Measurements from ENCODE around the gene P4HB.

Gene P4HB

GRCh38 chr17:81821147-81821546, 39.2 kb downstream of the P4HB start:
- Histone ChIP-seq H3K36me3 (ENCODE audit: control insufficient read depth in 2 of 2, insufficient read depth in 2 of 2, low read length in 2 of 2) (no peaks in the 10 kb centered on the region), H3K27ac (ENCODE audit: low read depth in 2 of 2, low read length in 2 of 2) (peak overlapping the region; percentile 96 to 97), H3K4me3 (ENCODE audit: low read length in 2 of 2) (peak overlapping the region in 1 of 2 donors; percentile 17), H3K4me1 (ENCODE audit: control insufficient read depth in 2 of 2, insufficient read depth in 2 of 2, low read length in 2 of 2) (peaks cover 23 to 26% of the 10 kb centered on the region in 2 donors), H3K9me3 (ENCODE audit: control insufficient read depth in 2 of 2, low read length in 2 of 2) (no peaks in the 10 kb centered on the region), H3K9ac (ENCODE audit: low read depth in 1 of 2, low read length in 2 of 2) (peak overlapping the region; percentile 60 to 69), H3K27me3 (ENCODE audit: control insufficient read depth in 2 of 2, insufficient read depth in 2 of 2, low read length in 2 of 2) (no peaks in the 10 kb centered on the region)

DNA sequence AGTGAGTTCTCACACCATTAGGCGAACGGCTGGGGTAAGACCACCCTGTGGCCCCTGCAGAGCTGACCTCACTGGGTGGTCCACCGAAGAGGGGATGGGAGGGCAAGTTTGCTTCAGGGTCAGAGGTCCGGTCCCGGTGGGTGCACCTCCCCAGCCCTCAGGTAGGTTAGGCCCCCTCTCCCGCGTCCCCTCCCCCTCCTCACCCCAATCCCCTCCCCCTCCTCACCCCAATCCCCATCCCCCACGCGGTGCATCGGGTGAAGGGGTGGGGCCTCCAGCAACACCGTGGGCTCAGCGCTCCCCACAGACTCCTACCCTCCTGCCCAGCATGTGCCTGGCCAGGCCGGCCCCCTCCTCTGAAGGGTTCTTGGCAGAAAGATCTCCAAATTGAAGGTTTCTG, 40.6 kb downstream of the P4HB start:
- no peaks in the 10 kb centered on the region for H3K27me3 ChIP-seq (ENCODE audit: control insufficient read depth in 2 of 2, insufficient read depth in 2 of 2, low read length in 2 of 2)
- no peak overlapping the region for H3K9ac ChIP-seq (ENCODE audit: low read depth in 1 of 2, low read length in 2 of 2)
- H3K36me3 ChIP-seq (ENCODE audit: control insufficient read depth in 2 of 2, insufficient read depth in 2 of 2, low read length in 2 of 2), result no peaks in the 10 kb centered on the region
- no peak overlapping the region for H3K27ac ChIP-seq (ENCODE audit: low read depth in 2 of 2, low read length in 2 of 2)
- no peak overlapping the region for H3K4me3 ChIP-seq (ENCODE audit: low read length in 2 of 2)
- H3K4me1 ChIP-seq (ENCODE audit: control insufficient read depth in 2 of 2, insufficient read depth in 2 of 2, low read length in 2 of 2), result peaks cover 23 to 26% of the 10 kb centered on the region in 2 donors
- H3K9me3 ChIP-seq (ENCODE audit: control insufficient read depth in 2 of 2, low read length in 2 of 2), result no peaks in the 10 kb centered on the region

- Histone ChIP-seq H3K27me3 (ENCODE audit: control insufficient read depth in 2 of 2, insufficient read depth in 2 of 2, low read length in 2 of 2) (no peaks in the 10 kb centered on the region), H3K9ac (ENCODE audit: low read depth in 1 of 2, low read length in 2 of 2) (no peak overlapping the region), H3K36me3 (ENCODE audit: control insufficient read depth in 2 of 2, insufficient read depth in 2 of 2, low read length in 2 of 2) (no peaks in the 10 kb centered on the region), H3K4me1 (ENCODE audit: control insufficient read depth in 2 of 2, insufficient read depth in 2 of 2, low read length in 2 of 2) (peaks cover 23 to 26% of the 10 kb centered on the region in 2 donors), H3K27ac (ENCODE audit: low read depth in 2 of 2, low read length in 2 of 2) (no peak overlapping the region), H3K4me3 (ENCODE audit: low read length in 2 of 2) (no peak overlapping the region), H3K9me3 (ENCODE audit: control insufficient read depth in 2 of 2, low read length in 2 of 2) (no peaks in the 10 kb centered on the region)
Measured at GRCh38 chr17:81817758-81818147, 42.6 kb downstream of the P4HB start.

DNA sequence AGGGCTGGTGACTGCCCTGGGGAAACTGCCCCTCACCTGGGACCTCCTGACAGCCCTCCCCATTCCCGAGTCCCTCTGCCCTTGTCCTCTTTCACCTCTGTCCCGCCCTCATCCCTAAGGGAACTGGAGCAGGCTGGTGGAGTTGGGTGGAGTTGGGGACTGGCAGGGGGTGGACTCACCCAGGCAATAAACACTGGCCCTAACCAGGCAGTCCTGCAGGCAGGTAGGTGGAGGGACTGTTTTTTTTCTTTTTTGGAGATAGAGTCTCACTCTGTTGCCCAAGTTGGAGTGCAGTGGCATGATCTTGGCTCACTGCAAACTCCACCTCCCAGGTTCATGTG, 44.7 kb downstream of the P4HB start:
- H3K27ac ChIP-seq (ENCODE audit: low read depth in 2 of 2, low read length in 2 of 2), result no peak overlapping the region
- H3K9ac ChIP-seq (ENCODE audit: low read depth in 1 of 2, low read length in 2 of 2), result peak overlapping the region in 1 of 2 donors; percentile 65
- H3K4me3 ChIP-seq (ENCODE audit: low read length in 2 of 2), result no peak overlapping the region
- no peaks in the 10 kb centered on the region for H3K27me3 ChIP-seq (ENCODE audit: control insufficient read depth in 2 of 2, insufficient read depth in 2 of 2, low read length in 2 of 2)
- H3K4me1 ChIP-seq (ENCODE audit: control insufficient read depth in 2 of 2, insufficient read depth in 2 of 2, low read length in 2 of 2), result peaks cover 7 to 8% of the 10 kb centered on the region in 2 donors
- no peaks in the 10 kb centered on the region for H3K36me3 ChIP-seq (ENCODE audit: control insufficient read depth in 2 of 2, insufficient read depth in 2 of 2, low read length in 2 of 2)
- no peaks in the 10 kb centered on the region for H3K9me3 ChIP-seq (ENCODE audit: control insufficient read depth in 2 of 2, low read length in 2 of 2)

DNA sequence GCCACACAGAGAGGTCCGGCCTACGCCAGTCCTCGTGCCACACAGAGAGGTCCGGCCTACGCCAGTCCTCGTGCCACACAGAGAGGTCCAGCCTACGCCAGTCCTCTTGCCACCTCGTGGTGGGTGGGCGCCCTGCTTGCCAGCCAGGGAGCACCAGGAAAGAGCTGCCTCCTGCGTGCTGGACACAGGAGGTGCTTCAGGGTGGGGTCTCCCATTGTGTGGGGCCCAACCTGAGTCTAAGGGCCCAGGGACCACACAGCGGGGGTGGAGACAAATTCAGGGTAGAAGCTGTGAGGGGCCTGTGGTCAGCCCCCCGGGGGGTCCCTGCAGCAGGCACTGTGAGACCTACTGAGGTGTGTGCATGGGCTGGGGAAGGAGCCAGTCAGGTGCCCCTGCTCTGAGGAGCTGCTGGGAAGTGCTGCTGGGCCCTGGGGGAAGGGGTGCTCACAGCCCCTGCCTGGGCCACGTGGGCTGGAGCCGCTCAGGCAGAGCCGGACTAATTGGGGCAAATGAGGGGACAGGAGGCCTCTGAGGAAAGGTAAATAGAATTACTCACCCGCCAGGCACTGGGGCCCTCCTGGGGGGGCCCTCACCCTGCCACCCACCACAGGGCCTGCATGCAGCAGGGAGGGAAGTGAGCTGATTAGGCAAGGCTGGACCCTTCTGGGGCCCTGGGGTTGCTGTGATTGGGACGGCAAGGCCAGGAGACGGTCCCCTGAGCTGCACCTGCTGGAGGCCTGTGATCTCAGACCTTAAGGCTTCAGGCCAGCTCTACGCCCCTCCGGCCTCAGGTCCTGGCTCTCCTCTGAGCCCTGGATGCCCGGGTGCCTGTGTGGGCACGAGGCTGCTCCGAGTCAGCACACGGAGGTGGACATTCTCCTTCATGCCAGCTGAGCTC, 45.3 kb downstream of the P4HB start:
- H3K4me3 ChIP-seq (ENCODE audit: low read length in 2 of 2), result no peak overlapping the region
- H3K36me3 ChIP-seq (ENCODE audit: control insufficient read depth in 2 of 2, insufficient read depth in 2 of 2, low read length in 2 of 2), result no peaks in the 10 kb centered on the region
- no peak overlapping the region for H3K27ac ChIP-seq (ENCODE audit: low read depth in 2 of 2, low read length in 2 of 2)
- no peaks in the 10 kb centered on the region for H3K9me3 ChIP-seq (ENCODE audit: control insufficient read depth in 2 of 2, low read length in 2 of 2)
- H3K4me1 ChIP-seq (ENCODE audit: control insufficient read depth in 2 of 2, insufficient read depth in 2 of 2, low read length in 2 of 2), result peaks cover 7 to 8% of the 10 kb centered on the region in 2 donors
- H3K9ac ChIP-seq (ENCODE audit: low read depth in 1 of 2, low read length in 2 of 2), result peak overlapping the region in 1 of 2 donors; percentile 65
- peaks cover 0 to 4% of the 10 kb centered on the region in 2 donors for H3K27me3 ChIP-seq (ENCODE audit: control insufficient read depth in 2 of 2, insufficient read depth in 2 of 2, low read length in 2 of 2)

DNA sequence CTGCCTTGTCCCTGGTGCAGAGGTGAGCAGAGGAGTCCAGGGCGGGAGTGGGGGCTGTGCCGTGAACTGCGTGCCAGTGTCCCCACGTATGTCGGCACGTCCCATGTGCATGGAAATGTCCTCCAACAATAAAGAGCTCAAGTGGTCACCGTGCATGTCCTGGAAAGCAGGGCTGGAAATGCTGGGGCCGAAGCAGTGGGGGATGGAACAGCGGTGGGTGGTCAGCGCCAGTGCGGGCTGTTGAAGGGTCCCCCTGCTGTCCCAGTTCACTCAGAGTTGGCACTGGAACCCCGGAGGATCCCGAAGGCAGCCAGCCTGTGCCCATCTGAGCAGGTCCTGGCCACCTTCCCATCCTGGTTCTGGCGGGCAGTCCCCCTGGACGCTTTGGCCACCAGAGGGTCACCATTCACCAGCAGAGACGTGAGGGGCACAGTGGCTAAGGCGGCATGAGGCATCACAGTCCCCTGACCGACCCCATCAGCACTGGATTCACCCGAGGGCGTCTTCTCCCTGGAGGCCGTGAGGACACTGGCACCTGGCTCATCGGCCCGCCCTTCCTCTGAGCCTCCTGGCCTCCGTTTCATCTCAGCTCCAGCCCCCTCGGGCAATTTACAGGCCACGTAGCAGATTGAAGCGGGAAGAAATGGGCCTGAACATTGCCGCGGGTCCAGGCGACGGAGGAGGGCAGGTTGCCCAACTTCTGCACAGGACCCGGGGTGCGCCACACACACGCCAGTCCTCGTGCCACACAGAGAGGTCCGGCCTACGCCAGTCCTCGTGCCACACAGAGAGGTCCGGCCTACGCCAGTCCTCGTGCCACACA, 46.3 kb downstream of the P4HB start:
- H3K4me3 ChIP-seq (ENCODE audit: low read length in 2 of 2), result no peak overlapping the region
- H3K36me3 ChIP-seq (ENCODE audit: control insufficient read depth in 2 of 2, insufficient read depth in 2 of 2, low read length in 2 of 2), result no peaks in the 10 kb centered on the region
- H3K27ac ChIP-seq (ENCODE audit: low read depth in 2 of 2, low read length in 2 of 2), result no peak overlapping the region
- peaks cover 2 to 9% of the 10 kb centered on the region in 2 donors for H3K27me3 ChIP-seq (ENCODE audit: control insufficient read depth in 2 of 2, insufficient read depth in 2 of 2, low read length in 2 of 2)
- H3K9me3 ChIP-seq (ENCODE audit: control insufficient read depth in 2 of 2, low read length in 2 of 2), result no peaks in the 10 kb centered on the region
- peaks cover 7 to 8% of the 10 kb centered on the region in 2 donors for H3K4me1 ChIP-seq (ENCODE audit: control insufficient read depth in 2 of 2, insufficient read depth in 2 of 2, low read length in 2 of 2)
- no peak overlapping the region for H3K9ac ChIP-seq (ENCODE audit: low read depth in 1 of 2, low read length in 2 of 2)

GRCh38 chr17:81813371-81813684, 47.0 kb downstream of the P4HB start:
- H3K27me3 ChIP-seq (ENCODE audit: control insufficient read depth in 2 of 2, insufficient read depth in 2 of 2, low read length in 2 of 2), result peaks cover 4 to 12% of the 10 kb centered on the region in 2 donors
- H3K36me3 ChIP-seq (ENCODE audit: control insufficient read depth in 2 of 2, insufficient read depth in 2 of 2, low read length in 2 of 2), result no peaks in the 10 kb centered on the region
- no peak overlapping the region for H3K9ac ChIP-seq (ENCODE audit: low read depth in 1 of 2, low read length in 2 of 2)
- peaks cover 7 to 8% of the 10 kb centered on the region in 2 donors for H3K4me1 ChIP-seq (ENCODE audit: control insufficient read depth in 2 of 2, insufficient read depth in 2 of 2, low read length in 2 of 2)
- H3K27ac ChIP-seq (ENCODE audit: low read depth in 2 of 2, low read length in 2 of 2), result no peak overlapping the region
- H3K9me3 ChIP-seq (ENCODE audit: control insufficient read depth in 2 of 2, low read length in 2 of 2), result no peaks in the 10 kb centered on the region
- H3K4me3 ChIP-seq (ENCODE audit: low read length in 2 of 2), result no peak overlapping the region

DNA sequence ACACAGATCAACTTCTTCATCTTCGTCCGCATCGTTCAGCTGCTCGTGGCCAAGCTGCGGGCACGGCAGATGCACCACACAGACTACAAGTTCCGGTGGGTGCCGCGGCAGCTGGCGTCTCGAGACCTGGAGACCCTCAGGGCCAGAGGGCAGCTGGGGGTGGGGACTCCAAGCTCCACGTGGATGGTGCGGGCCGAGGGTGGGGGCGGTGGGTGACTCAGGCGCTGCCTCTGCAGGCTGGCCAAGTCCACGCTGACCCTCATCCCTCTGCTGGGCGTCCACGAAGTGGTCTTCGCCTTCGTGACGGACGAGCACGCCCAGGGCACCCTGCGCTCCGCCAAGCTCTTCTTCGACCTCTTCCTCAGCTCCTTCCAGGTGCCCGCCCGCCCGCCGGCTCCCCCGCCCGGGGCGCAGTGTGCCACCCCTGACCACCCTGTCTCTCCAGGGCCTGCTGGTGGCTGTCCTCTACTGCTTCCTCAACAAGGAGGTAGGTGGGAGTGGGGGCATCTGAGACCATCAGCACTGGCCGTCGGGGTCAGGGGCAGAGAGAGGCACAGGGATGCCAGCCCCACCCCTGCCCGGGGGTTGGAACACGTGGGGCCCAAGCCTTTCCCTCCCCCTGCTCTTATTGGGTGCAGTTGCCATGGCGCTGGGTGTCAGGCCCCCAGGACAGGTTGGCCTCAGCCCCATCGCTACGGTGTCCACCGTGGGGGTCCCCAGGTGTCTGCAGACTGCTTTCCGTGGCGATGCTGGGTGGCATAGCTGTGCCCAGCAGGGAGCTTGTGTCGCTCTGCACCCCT, 47.6 kb downstream of the P4HB start:
- Histone ChIP-seq H3K4me3 (ENCODE audit: low read length in 2 of 2) (no peak overlapping the region), H3K9ac (ENCODE audit: low read depth in 1 of 2, low read length in 2 of 2) (no peak overlapping the region), H3K9me3 (ENCODE audit: control insufficient read depth in 2 of 2, low read length in 2 of 2) (no peaks in the 10 kb centered on the region), H3K36me3 (ENCODE audit: control insufficient read depth in 2 of 2, insufficient read depth in 2 of 2, low read length in 2 of 2) (no peaks in the 10 kb centered on the region), H3K27me3 (ENCODE audit: control insufficient read depth in 2 of 2, insufficient read depth in 2 of 2, low read length in 2 of 2) (peaks cover 6 to 18% of the 10 kb centered on the region in 2 donors), H3K27ac (ENCODE audit: low read depth in 2 of 2, low read length in 2 of 2) (no peak overlapping the region), H3K4me1 (ENCODE audit: control insufficient read depth in 2 of 2, insufficient read depth in 2 of 2, low read length in 2 of 2) (peaks cover 7 to 8% of the 10 kb centered on the region in 2 donors)

DNA sequence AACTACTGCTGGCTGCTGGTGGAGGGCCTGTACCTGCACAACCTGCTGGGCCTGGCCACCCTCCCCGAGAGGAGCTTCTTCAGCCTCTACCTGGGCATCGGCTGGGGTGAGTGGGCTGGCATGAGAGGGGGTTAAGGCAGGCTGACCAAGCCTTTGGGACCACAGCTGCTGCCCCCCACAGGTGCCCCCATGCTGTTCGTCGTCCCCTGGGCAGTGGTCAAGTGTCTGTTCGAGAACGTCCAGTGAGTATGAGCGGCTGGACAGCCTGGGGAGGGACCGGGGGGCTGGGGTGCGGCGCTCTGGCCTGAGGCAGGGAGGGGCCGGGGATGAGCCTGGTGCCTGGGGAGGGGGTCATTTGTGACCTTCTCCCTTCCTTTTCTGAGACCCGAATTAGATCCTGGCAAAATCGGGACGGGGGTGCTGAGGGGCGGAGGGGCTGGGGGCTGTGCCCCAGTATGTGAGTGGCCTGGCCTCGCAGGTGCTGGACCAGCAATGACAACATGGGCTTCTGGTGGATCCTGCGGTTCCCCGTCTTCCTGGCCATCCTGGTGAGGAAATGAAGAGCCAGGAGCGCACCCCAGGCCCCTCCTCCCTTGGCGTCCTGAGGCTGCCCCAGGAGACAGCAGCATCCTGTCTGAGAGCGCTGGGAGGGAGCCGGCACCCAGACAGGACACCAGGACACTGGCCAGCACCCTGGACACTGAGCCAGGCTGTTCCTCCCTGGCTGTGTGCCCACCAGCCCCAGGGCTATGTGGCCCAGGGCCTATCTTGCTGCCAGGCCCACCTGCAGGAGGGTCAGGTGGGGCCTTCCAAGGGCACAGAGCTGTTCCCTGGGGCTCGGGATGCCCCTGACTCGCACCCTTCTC, 48.4 kb downstream of the P4HB start:
- H3K4me1 ChIP-seq (ENCODE audit: control insufficient read depth in 2 of 2, insufficient read depth in 2 of 2, low read length in 2 of 2), result peaks cover 7 to 8% of the 10 kb centered on the region in 2 donors
- H3K4me3 ChIP-seq (ENCODE audit: low read length in 2 of 2), result no peak overlapping the region
- no peak overlapping the region for H3K9ac ChIP-seq (ENCODE audit: low read depth in 1 of 2, low read length in 2 of 2)
- no peak overlapping the region for H3K27ac ChIP-seq (ENCODE audit: low read depth in 2 of 2, low read length in 2 of 2)
- H3K9me3 ChIP-seq (ENCODE audit: control insufficient read depth in 2 of 2, low read length in 2 of 2), result no peaks in the 10 kb centered on the region
- no peaks in the 10 kb centered on the region for H3K36me3 ChIP-seq (ENCODE audit: control insufficient read depth in 2 of 2, insufficient read depth in 2 of 2, low read length in 2 of 2)
- H3K27me3 ChIP-seq (ENCODE audit: control insufficient read depth in 2 of 2, insufficient read depth in 2 of 2, low read length in 2 of 2), result peaks cover 9 to 26% of the 10 kb centered on the region in 2 donors
